IPS-NIHi11 (cell line): ENCODE data around the gene CAMTA1.

Experiments used
- DNase-seq: peaks from one replicate; pipeline ENCODE4 v3.0.0; 2012; ENCODE audit warnings: mixed read lengths, low spot score

CAMTA1 gene

DNA sequence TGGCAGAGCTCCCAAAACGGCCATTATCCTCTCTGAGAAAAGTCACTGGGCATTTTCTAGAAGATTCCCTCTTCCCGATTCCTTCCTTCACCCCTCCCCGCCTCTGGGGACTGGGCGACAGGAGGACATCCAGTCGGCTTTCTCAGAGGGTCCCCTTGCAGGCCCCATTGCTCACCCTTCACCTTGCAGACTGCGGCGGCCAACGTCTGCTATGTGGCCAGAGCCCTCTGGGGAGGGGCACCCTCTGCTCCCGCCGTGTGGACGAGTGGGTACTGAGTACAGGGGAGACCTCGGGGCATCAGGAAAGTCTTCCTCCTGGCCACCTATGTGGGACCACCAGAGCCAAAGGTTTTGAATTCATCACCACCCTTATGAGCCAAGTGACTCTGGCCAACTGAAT, 692.3 kb downstream of the CAMTA1 start:
- DNase-seq: no peak

DNA sequence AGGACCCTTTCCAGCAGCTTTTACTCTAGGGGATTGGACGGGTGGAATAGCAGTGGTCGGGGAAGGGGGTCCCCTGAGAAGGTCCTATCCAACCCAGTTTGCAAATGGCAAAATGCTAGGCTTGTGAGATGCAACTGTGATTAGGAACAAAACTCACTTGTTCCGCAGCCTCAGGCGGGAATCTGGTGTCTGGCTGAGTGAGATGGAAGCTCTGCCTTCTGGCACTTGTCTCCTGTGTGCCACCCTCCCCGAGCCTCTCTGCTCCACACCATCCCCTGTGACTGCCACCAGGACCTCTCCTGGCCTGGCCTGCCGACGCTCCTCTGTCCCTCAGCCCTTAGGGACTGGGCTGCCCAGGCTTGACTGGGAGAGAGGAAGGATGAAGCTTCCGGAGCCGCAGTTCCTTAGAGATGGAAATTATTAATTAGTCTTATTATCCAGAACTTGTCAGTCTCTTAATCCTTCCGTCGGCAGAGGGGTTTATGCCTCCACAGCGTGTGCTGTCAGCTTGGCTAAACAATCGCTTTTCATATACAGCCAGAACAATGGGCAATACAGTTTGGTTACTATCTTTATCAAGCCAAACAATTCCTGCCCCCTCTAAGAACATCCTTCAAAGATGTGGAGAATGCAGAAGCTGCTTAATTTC, 693.0 kb downstream of the CAMTA1 start:
- no peak for DNase-seq

DNA sequence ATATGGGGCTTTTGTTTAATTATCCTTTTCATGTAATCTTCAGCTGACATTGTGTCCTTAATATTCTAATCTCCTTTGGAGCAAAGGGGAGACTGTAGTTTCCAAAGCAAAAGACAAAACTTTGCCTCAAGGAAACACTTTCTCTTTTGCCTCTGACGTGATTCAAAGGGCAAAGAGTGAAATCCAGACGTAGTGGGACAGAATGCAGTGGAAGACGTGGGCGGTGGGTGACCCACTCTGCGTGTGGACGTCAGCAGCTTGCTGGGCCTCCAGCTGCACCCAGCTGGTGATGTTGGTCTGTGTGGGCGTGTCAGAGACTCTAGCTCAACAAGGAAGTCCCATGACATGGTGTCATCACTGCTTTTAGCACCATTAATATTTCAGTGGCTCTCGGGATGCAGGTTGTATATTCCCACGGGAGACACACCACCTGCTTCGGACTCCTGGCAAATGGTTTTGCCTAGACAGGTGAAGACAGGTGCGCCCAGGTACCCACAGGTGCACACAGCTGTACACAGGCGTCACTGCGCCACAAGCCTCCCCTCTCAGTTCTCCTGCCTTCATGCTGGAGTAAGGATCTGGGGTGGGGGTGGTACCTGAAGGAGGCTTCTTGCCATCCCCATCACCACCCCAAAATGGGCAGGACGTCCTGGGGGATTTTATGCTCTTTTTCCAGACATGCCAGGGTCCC, 693.7 kb downstream of the CAMTA1 start:
- no peak for DNase-seq

DNA sequence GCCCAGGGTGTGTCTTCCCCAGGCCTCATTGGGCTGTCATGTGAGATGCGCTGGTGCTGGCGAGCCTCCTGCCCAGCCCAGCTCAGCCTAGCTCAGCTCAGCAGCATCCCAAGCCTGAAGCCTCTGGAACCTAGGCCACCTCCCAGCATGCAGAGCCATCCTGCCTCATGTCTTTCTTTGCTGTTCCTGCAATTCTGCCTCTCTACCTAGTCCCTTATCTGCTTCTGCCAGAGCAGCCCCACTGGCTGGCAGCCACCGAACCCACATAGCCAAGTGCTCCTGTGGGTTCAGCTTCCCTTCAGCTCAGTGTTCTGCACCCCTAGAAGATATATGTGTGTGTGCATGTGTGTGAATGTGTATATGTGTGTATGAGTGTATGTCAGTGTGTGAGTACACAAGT, 694.3 kb downstream of the CAMTA1 start:
- no peak for DNase-seq

DNA sequence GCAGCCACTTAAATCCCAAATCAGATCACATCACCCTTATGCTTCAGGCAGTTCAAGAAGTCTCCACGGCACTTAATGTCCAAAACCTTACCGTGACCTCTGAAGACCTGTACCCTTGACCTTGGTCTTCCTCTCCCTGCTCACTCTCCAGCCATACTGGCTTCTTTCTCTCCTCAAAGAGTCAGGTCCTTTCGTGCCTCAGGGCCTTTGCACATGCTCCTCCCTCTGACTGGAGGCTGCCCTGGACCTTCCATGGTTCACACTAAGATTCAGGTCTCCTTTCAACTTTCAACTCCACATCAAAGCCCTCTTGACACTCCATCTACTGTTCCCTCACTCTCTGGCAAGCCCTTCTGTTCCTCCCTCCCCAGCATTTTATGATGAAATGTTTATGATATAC, 695.9 kb downstream of the CAMTA1 start:
- no peak for DNase-seq

DNA sequence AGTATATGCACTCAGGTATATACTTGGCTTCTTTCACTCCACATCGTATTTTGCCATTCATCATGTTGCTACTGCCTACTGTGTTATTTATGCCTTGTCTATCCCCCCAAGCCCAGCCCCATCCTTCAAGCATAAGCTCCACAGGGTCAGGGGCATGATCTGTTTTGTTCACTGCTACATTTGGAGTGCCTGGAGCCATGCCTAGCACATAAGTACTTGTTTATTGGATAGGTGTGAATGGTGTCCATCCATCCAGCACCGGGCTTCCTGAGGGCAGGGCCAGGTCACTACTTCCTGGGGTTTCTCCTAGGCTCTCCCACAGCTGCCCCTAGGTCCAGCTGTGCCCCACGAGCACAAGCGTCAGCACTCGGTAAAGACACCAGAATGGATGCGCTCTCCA, 696.8 kb downstream of the CAMTA1 start:
- no peak for DNase-seq

DNA sequence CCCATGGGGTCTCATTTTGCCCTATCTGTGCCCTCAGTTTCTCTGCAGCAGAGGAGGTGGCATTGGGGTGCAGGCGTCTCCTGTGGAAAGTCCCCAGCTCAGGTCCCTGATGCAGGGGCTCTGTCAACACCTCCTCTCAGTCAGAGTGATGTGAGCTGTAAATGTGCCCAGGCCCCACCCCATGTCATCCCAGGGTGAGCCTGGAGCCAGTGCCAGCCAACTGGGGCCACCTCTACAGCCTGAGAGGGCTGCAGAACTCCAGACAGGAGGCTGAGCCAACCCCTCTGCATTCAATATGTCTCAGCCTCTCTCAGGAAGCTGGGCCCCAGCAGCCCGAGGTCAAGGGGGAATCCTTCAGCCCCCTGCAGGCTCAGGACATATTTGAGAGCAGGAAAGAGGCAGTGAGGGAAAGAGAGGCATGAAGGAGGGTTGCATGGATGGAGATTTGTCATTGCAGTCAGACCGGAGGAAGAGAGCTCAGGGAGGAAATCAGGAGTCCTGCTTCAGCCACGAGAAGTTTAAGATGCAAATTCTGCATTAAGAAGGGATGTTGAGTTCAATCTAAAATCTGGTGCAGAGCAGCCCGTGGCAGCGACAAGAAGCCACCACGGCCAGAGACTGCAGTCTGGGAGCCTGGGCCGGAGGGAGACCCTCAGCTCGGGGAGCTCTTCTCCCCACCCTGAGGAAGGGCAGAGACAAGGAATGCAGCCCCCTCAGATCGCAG, 697.7 kb downstream of the CAMTA1 start:
- no peak for DNase-seq

DNA sequence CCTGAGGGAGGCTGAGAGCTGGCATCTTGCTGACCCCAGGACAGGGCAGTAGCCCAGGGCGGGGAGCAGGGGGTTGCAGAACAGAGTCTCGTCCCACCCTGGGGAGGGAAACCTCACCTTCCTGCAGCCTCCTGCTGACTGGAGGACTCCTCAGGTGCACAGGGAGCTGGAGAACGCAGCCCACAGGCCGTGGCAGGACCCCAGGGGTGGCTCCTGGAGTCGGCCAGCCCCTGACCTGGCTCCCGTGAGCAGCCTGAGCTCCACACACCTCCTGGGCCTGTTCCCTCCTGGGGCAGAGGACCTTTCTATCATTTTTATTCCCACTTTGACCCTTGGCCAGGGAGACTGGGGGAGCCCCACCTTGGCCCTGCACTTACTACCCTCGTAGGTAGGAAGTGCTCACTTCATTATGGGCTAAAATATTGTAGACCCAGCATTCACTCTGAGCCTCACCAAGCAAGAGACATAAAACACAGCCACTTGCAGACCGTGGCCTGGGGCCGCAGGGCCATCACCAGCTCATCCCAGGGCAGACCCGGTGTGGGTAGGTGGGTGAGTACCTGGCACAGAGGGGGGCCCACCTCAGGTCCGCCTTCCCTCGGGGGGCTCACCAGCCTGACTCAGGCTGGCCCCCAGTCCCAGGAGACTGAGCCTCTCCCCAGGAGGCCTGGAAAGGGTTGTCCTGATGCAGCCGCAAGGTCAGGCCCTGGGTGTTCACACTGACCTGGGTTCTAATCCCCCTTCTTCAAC, 698.6 kb downstream of the CAMTA1 start:
- no peak for DNase-seq

DNA sequence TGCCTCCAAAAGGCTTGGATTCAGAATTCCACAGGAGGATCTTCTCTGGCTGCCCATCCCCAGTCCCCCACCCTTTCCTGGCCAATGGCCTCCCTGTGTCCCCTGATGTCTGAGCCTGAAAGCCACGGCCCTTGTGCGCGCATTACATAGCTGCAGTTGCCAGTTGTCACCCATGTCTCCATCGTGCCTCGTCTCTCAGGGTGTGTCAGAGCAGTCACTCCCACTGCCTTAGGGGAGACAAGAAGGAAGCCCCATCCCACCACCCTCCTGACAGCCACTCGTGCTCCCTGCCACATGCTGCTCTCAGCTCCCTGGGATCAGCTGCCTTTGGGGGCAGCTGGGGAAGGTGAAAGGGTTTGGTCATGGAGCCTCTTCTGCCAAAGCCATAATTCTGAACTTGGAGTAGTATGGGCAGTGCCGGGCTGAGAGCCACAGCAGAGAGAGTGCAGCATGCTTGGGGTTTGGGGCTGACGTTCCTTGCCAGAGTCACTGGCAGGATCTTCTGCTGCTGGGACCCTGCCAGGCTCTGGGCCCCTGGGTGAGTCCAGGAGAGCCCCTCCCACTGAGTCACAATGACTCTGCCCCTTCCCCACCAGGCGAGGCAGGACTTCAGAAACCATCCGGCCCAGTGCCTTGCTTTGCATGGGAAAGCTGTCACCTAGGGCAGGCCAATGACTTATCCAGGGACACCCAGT, 700.0 kb downstream of the CAMTA1 start:
- no peak for DNase-seq

DNA sequence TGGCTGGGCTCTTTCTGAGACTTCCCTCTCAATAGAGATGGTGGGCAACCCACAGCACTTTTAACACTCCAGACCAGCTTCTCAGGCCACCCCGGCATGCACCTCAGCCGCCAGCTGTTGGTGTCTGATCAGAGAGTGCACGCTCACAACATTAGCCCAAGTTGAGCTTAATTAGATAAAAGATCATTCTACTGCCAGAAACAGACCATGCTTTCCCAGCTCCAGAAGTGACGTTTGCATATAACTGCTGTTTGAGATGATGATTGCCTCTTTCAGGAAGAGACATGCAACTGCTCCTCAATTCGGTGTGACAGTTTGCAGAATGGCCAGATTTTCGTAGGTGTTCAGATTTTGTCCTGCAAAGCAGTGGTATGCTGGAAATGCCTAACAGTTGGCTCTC, 700.6 kb downstream of the CAMTA1 start:
- no peak for DNase-seq

DNA sequence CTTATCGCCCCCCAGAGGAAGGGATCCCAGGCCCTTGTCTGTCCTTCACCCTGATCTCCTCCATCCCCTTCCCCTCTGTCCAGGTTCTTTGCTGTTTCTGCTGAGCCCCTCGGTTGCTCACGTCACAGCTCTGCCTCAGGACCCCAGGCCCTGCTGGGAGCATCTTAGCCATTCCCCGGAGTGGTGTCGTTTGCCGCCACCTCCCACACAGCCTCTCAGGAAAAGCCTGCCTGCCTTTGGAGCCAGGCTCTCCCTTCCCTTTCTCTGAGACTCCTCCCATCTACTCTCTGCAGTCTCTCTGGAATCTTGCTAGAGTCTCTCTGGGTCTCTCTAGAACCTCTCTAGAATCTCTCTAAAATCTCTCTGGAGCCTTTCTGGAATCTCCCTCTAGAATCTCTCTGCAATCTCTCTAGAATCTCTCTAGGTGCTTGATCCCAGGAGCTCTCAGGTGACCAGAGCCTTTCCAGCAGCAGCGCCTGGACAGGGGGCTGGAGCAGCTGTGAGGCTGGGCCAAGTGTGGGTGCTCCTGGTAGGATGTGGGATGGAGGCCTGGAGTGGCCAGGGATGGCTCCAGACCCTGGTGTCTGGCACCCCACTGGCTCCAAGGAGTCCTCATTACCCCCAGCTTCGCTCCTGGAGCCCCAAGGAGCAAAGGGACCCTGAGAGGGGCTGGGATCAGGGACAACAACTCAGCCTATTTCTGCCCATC, 702.7 kb downstream of the CAMTA1 start:
- DNase-seq: no peak

DNA sequence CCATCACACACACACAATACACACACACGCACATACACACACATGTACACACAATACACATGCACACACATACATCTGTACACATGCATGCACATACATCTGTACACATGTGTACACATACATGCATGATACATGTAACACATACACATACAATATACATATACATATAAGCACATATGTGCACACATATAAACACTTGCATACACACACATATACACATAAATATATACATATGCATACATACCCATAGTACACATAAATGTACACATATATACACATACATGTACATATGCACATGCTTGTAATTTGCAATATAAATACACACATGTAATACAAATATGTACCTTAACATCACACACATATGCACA, 703.2 kb downstream of the CAMTA1 start:
- DNase-seq: no peak

DNA sequence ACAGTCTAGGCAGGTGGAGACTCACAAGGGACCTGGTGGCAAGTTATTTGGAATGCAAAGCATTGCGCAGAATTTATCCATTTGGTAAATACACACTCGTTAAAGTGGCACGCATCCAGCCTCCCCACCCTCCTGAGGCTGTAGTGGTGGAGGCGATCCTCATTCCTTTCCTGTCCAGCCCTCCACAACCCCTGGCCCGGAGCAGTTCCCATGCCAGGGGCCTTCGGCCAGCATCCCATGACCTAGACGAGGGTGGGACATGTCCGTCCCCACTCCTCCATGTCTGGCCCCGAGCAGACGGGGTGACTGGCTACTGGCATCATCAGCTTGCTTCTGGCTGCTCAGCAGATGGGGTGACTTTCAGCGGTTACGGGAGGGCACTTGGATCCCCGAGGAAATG, 704.3 kb downstream of the CAMTA1 start:
- no peak for DNase-seq

DNA sequence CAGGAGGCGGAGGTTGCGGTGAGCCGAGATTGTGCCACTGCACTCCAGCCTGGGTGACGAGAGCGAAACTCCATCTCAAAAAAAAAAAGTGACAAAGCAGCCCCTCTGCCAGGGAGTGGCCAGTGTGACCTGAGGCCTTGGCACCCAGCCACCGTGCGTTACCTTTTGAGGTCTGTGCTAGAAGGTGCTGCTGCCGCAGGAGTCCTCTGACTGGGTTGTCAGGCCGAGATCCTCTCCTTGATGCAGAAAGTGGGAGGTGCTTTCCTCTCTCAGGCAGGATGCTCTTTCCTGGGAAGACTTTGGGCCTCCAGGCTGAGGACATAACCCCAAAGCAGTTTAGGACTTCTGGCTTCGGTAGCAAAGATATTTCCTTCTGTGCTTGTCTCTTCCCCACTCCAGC, 705.3 kb downstream of the CAMTA1 start:
- no peak for DNase-seq

DNA sequence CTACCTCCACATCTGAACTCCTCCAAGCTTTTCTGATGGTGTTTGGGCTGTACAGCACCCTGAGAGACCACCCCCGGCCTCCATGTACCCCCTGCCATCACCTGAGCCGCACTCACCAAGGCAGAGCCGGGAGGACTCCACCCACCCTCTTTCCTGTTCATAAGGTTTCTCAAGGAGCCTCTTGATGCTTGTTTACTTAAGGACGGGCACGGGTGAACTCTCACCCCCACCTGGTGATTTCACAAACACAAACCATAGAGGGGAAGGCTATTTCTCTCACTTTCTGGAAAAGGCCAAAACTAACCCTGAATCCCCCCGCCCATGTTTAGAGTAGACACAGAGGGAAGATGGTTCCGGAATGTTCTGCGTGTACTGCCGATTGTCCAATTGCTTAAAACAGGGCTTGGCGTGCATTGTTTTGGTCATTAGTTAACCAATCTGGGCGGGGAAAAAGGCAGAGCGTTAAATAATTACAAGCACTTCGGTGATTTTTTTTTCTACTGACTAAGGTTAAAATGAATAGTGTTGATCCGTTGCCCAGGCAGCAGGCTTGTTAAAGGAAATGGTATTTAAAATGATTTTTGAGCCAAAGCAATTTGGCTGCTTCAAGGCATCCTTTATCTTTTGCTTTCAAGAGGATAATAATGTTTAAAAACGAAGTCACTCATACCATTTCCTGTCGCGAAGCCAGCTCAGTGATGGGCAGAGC, 706.0 kb downstream of the CAMTA1 start:
- DNase-seq: no peak

DNA sequence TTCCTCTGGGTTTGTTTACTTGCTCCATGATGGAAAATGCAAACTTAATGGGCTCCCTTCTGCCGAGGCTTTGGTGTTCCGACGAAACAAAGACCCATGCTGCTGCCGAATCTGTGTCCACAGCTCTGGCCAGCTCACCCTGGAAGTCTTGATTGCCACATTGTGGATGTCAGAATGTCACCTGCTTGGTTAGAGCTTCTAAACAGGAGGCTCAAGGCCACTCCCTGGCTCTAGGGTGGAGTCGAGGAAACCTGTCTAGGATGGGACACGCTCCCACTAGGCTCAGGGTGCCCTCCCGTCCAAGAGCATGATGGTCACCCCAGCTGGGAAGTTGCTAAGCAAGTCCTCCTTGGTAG, 706.5 kb downstream of the CAMTA1 start:
- no peak for DNase-seq

DNA sequence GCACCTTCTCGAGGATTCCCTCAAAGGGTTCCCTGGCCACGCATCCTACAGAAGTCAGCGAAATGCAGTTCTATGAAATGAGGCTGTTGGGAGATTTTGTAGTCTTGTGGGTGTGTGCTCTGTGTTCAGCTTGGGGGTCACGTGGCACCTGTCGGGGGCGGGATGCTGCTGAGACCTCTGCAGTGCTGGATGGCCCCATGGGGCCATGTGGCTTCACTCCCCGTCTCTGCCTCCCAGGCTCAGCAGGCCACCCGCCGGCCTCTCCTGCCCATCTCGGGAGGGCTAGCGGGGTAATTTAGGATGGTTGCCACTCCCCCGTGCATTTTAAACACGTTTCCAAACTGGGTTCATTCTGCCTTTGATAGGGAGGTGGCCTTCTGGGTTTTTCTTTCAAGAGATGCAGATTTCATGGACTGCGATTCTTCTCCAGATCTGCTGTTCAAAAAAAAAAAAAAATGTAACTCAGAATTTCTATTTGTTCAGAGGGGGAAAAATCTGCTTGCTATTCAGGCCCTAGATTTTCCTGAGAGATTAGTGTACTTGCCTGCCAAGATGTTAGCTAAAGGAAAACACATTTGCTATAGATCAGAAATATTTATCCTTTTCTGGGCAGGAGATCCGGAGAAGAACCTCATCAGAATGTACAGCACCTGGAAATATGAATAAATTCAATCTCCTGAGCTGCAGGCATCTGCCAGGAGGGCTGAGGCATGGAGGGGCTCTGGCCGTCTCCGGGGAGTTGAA, 708.6 kb downstream of the CAMTA1 start:
- no peak for DNase-seq

DNA sequence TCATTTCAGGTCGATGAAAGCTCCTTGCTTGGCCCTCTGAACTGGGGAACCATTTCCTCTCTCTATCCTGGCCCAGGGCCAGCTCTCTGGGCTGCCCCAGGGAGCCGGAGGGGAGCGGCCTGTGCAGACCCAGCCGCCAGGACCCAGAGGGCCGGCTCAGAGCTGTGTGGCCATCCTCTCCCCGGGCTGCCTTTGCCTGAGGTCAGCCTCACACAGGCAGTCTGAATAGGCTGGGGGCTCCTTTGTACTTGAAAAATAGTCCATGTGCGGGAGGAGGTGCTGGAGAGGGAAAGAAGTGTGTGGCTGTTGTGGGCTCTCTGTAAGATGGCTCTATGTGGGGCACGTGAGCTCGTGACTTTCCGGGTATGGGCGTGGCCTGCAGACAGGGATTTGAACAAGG, 710.7 kb downstream of the CAMTA1 start:
- DNase-seq: no peak

DNA sequence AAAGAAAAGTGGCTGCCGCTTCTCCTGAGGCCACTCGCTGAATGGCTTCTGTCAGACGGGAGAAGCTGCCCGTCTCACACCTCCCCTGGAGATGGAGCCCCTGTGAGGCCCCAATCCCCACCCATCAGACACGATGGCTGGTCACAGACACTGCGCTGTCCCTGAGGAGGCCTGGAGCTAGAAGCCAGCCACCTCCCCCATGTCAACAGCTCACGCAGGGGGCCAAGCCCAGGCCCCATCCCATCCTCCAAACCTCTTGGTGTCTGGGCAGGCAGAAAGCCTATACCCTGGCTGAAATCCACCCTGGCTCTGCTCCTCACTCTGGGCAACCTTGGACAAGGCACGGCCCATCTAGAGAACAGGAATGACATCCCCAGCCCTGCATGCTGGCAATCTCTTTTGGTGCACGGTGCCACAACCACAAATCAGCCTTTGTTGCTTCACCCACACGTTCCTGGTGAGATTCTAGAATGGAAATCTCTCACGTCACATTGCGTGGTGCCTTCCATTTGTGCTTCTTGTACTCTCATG, 711.9 kb downstream of the CAMTA1 start:
- DNase-seq: no peak
